HUES48 (cell line): ENCODE results near the gene STON1.
"Not testable (repeated sequence)": the region's sequence is repeated elsewhere in the genome, so short reads cannot be mapped to it uniquely, and the experiment has no call there.

ENCODE experiments used
- H3K27ac ChIP-seq: one replicate; pipeline ENCODE4 v1.7.0; 2013; ENCODE audit warnings: low read depth, low read length, inconsistent platforms
- H3K27me3 ChIP-seq: 2 replicates; pipeline ENCODE4 v1.6.1; 2013; ENCODE audit warnings: mild to moderate bottlenecking, low read length; ENCODE audit not compliant: control insufficient read depth, insufficient read depth
- H3K36me3 ChIP-seq: 2 replicates; pipeline ENCODE4 v1.6.1; 2013; ENCODE audit warnings: low read length; ENCODE audit not compliant: control insufficient read depth, insufficient read depth
- H3K4me1 ChIP-seq: 2 replicates; pipeline ENCODE4 v1.6.1; 2013; ENCODE audit warnings: mild to moderate bottlenecking, low read length; ENCODE audit not compliant: control insufficient read depth, insufficient read depth
- H3K4me3 ChIP-seq: 2 replicates; pipeline ENCODE4 v1.5.1; 2013; ENCODE audit warnings: mild to moderate bottlenecking, low read depth, low read length
- H3K9ac ChIP-seq: 2 replicates; pipeline ENCODE4 v1.6.1; 2013; ENCODE audit warnings: mild to moderate bottlenecking, low read depth, low read length, moderate library complexity
- H3K9me3 ChIP-seq: 2 replicates; pipeline ENCODE4 v1.6.1; 2013; ENCODE audit warnings: low read length; ENCODE audit not compliant: control insufficient read depth, insufficient read depth

STON1 gene

DNA sequence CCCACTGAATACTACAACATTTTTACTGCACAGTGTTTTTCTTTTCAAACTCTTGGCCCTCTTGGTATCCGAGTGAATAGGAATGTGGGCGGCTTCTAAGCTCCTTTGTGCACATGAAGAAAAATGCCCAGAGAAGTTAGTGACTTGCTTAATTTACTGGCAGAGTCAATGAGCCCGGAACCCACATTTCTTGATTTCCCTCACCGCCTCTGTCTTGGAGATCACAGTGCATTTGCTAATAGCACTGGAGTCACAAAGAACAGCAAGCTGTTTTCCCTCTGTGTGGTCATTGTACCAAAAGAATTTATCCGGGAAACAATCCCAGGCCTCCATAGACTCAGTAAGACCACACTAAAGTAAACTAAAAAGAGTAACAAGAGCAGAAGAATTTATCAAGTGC is 18.9 kb downstream of the STON1 start:
- no peaks in the 10 kb centered on the region for H3K36me3 ChIP-seq
- peaks cover 4% of the 10 kb centered on the region; the same call in 1 of the 2 replicates for H3K4me1 ChIP-seq
- no peak overlapping the region for H3K27ac ChIP-seq
- H3K9ac ChIP-seq: no peak overlapping the region
- H3K27me3 ChIP-seq: no peaks in the 10 kb centered on the region
- no peak overlapping the region for H3K4me3 ChIP-seq
- no peaks in the 10 kb centered on the region for H3K9me3 ChIP-seq

DNA sequence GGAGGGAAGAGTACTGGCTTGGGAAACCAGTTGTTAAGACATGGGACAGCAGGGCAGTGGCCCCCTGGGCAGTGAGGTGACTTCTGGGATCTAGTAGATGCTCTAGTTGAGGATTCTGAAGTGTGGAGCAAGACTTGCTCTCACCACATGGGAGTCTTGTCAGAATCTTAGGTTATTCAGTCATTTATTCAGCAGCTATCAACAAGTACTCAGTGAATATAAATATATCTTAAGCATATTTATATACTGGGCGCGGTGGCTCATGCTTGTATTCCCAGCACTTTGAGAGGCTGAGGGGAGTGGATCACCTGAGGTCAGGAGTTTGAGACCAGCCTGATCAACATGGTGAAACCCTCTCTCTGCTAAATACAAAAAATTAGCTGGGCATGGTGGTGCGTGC is 20.0 kb downstream of the STON1 start:
- Histone ChIP-seq H3K36me3 (no peaks in the 10 kb centered on the region), H3K4me1 (peaks cover 4% of the 10 kb centered on the region; the same call in 1 of the 2 replicates), H3K4me3 (no peak overlapping the region), H3K9ac (no peak overlapping the region), H3K27me3 (no peaks in the 10 kb centered on the region), H3K27ac (no peak overlapping the region), H3K9me3 (no peaks in the 10 kb centered on the region)

DNA sequence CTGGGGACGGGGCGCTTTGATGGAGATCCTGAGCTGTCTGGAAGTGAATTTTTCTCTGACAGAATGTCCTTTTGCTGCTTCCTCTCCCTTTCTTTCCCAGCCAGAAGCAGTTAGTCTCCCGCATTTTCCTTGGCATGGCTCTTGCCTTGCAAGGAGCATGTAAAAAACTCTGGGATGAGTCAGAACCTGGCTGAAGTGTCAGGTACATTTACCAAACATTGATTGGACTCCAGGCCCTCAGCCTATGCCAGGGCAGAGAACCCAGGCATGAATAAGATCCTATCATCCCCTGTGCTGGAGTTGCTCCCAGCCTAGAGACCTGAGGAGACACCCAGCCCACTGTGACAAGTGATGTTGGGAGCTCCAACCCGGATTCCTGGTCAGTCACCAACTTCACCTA is 21.6 kb downstream of the STON1 start:
- H3K36me3 ChIP-seq: no peaks in the 10 kb centered on the region
- H3K27ac ChIP-seq: no peak overlapping the region
- H3K27me3 ChIP-seq: no peaks in the 10 kb centered on the region
- no peak overlapping the region for H3K9ac ChIP-seq
- H3K4me3 ChIP-seq: no peak overlapping the region
- no peaks in the 10 kb centered on the region; the same call in 1 of the 2 replicates for H3K4me1 ChIP-seq
- H3K9me3 ChIP-seq: no peaks in the 10 kb centered on the region

DNA sequence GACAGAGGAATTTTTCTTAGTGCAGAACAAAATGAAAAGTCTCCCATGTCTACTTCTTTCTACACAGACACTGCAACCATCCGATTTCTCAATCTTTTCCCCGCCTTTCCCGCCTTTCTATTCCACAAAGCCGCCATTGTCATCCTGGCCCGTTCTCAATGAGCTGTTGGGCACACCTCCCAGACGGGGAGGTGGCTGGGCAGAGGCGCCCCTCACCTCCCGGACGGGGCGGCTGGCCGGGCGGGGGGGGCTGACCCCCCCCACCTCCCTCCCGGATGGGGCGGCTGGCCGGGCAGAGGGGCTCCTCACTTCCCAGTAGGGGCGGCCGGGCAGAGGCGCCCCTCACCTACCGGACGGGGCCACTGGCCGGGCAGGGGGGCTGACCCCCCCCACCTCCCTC is 25.1 kb downstream of the STON1 start:
- H3K27me3 ChIP-seq, H3K4me3 ChIP-seq, H3K4me1 ChIP-seq, H3K9ac ChIP-seq, H3K36me3 ChIP-seq, H3K27ac ChIP-seq, H3K9me3 ChIP-seq: not testable (repeated sequence)

- H3K27me3 ChIP-seq: no peaks in the 10 kb centered on the region
- no peaks in the 10 kb centered on the region for H3K9me3 ChIP-seq
- H3K36me3 ChIP-seq: no peaks in the 10 kb centered on the region
- H3K4me3 ChIP-seq: no peak overlapping the region
- H3K9ac ChIP-seq: no peak overlapping the region
- H3K27ac ChIP-seq: no peak overlapping the region
- peaks cover 15% of the 10 kb centered on the region for H3K4me1 ChIP-seq
Measured at GRCh38 chr2:48558456-48558855, 28.5 kb downstream of the STON1 start.

DNA sequence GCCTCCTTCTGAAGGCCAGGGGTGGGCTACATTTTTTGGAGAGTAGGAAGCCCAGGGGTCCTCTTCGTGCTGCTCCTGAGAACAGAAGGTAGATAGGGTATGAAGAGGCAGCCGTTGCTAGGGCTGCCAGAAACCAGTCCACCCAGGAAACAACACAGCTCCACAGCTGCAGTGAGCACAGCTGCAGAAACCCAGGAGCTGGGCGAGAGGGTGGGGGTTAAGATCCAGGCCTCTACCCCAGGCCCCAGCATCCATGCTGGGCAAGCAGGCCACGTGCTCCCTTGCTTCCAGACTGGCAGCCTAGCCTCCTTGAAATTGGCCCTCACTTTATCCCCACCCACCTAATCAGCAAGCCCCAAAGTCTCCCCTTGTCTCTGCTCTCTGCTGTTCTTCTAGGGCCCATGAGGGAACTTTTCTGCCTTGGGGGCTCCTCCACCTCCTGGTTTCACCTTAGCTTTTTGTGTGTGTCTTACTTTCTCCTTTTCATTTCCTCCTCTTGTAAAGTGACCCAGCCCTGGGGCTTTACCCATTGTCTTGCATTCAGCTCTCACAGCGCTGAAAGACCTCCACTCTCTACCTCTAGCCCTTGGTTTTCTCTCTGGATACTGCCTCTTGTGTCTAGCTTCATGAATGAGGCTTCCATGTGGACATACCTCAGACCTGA is 30.7 kb downstream of the STON1 start:
- peaks cover 15% of the 10 kb centered on the region for H3K4me1 ChIP-seq
- H3K27ac ChIP-seq: peak overlapping the region; percentile 6
- no peak overlapping the region for H3K9ac ChIP-seq
- no peaks in the 10 kb centered on the region for H3K9me3 ChIP-seq
- H3K36me3 ChIP-seq: no peaks in the 10 kb centered on the region
- no peaks in the 10 kb centered on the region for H3K27me3 ChIP-seq
- no peak overlapping the region for H3K4me3 ChIP-seq

GRCh38 chr2:48562281-48562680 is 32.3 kb downstream of the STON1 start:
- Histone ChIP-seq H3K27me3 (no peaks in the 10 kb centered on the region), H3K4me3 (no peak overlapping the region), H3K9me3 (no peaks in the 10 kb centered on the region), H3K36me3 (no peaks in the 10 kb centered on the region), H3K4me1 (peaks cover 15% of the 10 kb centered on the region), H3K9ac (no peak overlapping the region), H3K27ac (no peak overlapping the region)

GRCh38 chr2:48566592-48567310 is 36.8 kb downstream of the STON1 start:
- Histone ChIP-seq H3K4me1 (no peaks in the 10 kb centered on the region), H3K27me3 (no peaks in the 10 kb centered on the region)

DNA sequence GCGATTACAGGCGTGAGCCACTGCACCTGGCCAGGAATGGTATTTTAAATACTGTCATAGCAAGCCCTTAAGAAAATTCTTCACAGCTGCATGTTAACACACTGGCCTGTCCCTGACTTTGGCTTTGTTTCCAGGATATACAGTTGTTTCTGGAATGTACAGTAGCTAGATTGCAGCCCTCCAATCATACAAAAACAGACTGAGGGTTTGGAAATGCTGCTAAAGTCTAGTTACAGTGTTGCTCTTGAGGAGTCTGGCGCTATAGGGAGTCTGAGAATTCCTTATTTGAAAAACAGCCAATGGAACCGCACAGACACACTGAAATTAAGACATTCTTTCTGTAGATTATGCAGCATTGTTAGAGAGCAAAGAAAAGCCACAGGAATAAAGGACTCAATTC is 37.7 kb downstream of the STON1 start:
- Histone ChIP-seq H3K9ac (no peak overlapping the region), H3K36me3 (no peaks in the 10 kb centered on the region), H3K27ac (no peak overlapping the region), H3K4me1 (no peaks in the 10 kb centered on the region), H3K9me3 (no peaks in the 10 kb centered on the region), H3K4me3 (no peak overlapping the region), H3K27me3 (no peaks in the 10 kb centered on the region)

More at GRCh38 chr2:48566592-48567310, 36.8 kb downstream of the STON1 start:
- Histone ChIP-seq H3K36me3 (no peaks in the 10 kb centered on the region), H3K4me3 (no peak overlapping the region), H3K9me3 (no peaks in the 10 kb centered on the region), H3K9ac (no peak overlapping the region), H3K27ac (no peak overlapping the region)

DNA sequence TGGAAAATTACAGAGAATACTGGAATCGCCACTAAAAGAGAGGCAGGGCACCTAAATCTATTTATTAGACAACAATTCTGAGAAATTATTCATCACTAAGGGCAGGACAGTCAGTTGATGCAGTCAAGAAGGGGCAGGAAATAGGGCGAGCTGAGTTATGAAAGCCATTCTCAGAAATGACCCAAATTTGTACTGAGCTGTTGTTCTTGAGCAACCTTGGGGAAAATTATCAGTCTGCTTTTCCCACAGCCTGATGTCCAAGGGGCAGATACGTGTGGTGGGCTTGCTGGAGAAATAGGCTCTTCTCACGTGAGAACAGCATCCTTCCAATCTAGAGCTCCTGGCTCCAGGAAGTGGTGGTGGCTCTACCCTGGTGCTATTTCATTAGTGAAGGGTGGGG is 38.6 kb downstream of the STON1 start:
- H3K4me3 ChIP-seq: no peak overlapping the region
- H3K9me3 ChIP-seq: no peaks in the 10 kb centered on the region
- no peak overlapping the region for H3K27ac ChIP-seq
- no peaks in the 10 kb centered on the region for H3K4me1 ChIP-seq
- no peak overlapping the region for H3K9ac ChIP-seq
- no peaks in the 10 kb centered on the region for H3K27me3 ChIP-seq
- H3K36me3 ChIP-seq: no peaks in the 10 kb centered on the region

GRCh38 chr2:48569433-48569832 is 39.5 kb downstream of the STON1 start:
- no peaks in the 10 kb centered on the region for H3K4me1 ChIP-seq
- no peaks in the 10 kb centered on the region for H3K36me3 ChIP-seq
- no peaks in the 10 kb centered on the region for H3K27me3 ChIP-seq
- H3K4me3 ChIP-seq: no peak overlapping the region
- H3K9ac ChIP-seq: no peak overlapping the region
- H3K27ac ChIP-seq: no peak overlapping the region
- no peaks in the 10 kb centered on the region for H3K9me3 ChIP-seq
